ENCODE measurements around the gene TBC1D5.
"Not testable (repeated sequence)": the region's sequence is repeated elsewhere in the genome, so short reads cannot be mapped to it uniquely, and the experiment has no call there.

Gene TBC1D5

GRCh38 chr3:17518189-17519059 lies 224.0 kb downstream of the TBC1D5 start:
- DNase-seq, result no peak

GRCh38 chr3:17515445-17516234 lies 226.8 kb downstream of the TBC1D5 start:
- DNase-seq, result no peak

- DNase-seq, result no peak
These were observed 227.8 kb downstream of the TBC1D5 start for GRCh38 chr3:17514597-17514996.

GRCh38 chr3:17510265-17510664 lies 232.2 kb downstream of the TBC1D5 start:
- DNase-seq, result no peak

GRCh38 chr3:17508180-17508752 lies 234.2 kb downstream of the TBC1D5 start:
- DNase-seq, result no peak

- no peak for DNase-seq
These were observed 235.0 kb downstream of the TBC1D5 start for GRCh38 chr3:17507480-17507879.

GRCh38 chr3:17505856-17506255 lies 236.6 kb downstream of the TBC1D5 start:
- no peak for DNase-seq

GRCh38 chr3:17501745-17502144 lies 240.7 kb downstream of the TBC1D5 start:
- DNase-seq, result no peak

- no peak for DNase-seq
These were observed 241.8 kb downstream of the TBC1D5 start for GRCh38 chr3:17500618-17501017.

- no peak for DNase-seq
These were observed 248.2 kb downstream of the TBC1D5 start for GRCh38 chr3:17494117-17494809.

GRCh38 chr3:17491601-17492000 lies 250.8 kb downstream of the TBC1D5 start:
- no peak for DNase-seq

- DNase-seq, result not testable (repeated sequence)
These were observed 251.2 kb downstream of the TBC1D5 start for GRCh38 chr3:17491190-17491589.

GRCh38 chr3:17489139-17489538 lies 253.3 kb downstream of the TBC1D5 start:
- no peak for DNase-seq

- no peak for DNase-seq
These were observed 261.3 kb downstream of the TBC1D5 start for GRCh38 chr3:17481116-17481515.

- DNase-seq, result no peak
These were observed 262.6 kb downstream of the TBC1D5 start for GRCh38 chr3:17479681-17480405.

- no peak for DNase-seq
These were observed 263.8 kb downstream of the TBC1D5 start for GRCh38 chr3:17478673-17479072.

- no peak for DNase-seq
These were observed 268.7 kb downstream of the TBC1D5 start for GRCh38 chr3:17473761-17474160.

GRCh38 chr3:17469954-17470353 lies 272.5 kb downstream of the TBC1D5 start:
- DNase-seq, result no peak

GRCh38 chr3:17469520-17469919 lies 272.9 kb downstream of the TBC1D5 start:
- DNase-seq, result no peak

GRCh38 chr3:17466028-17466427 lies 276.4 kb downstream of the TBC1D5 start:
- no peak for DNase-seq

- no peak for DNase-seq
These were observed 282.9 kb downstream of the TBC1D5 start for GRCh38 chr3:17459470-17459993.

- no peak for DNase-seq
These were observed 285.8 kb downstream of the TBC1D5 start for GRCh38 chr3:17456650-17457049.
